Ascending aorta (tissue), 2 donors: ENCODE results near the gene MTCL3.

ENCODE experiments used
- DNase-seq, 2 donors: peaks; one replicate each; pipeline ENCODE4 v3.0.0-alpha.2; 2019; ENCODE audit warnings: low spot score in 2 of 2
- H3K27ac ChIP-seq, 2 donors: fragments of 200-600 bp; sonication (generic); one replicate each; pipeline ENCODE4 v1.5.1; 2016 to 2017; ENCODE audit warnings: mild to moderate bottlenecking in 1 of 2
- H3K27me3 ChIP-seq: fragments of 200-600 bp; sonication (generic); one replicate; pipeline ENCODE4 v1.5.1; 2017
- H3K36me3 ChIP-seq, 2 donors: fragments of 200-600 bp; sonication (generic); one replicate each; pipeline ENCODE4 v1.5.1; 2016
- H3K4me1 ChIP-seq, 2 donors: fragments of 200-600 bp; sonication (generic); one replicate each; pipeline ENCODE4 v1.5.1; 2016 to 2017; ENCODE audit warnings: mild to moderate bottlenecking in 1 of 2
- H3K4me3 ChIP-seq, 2 donors: fragments of 200-600 bp; sonication (generic); one replicate each; pipeline ENCODE4 v1.5.1; 2016 to 2017; ENCODE audit warnings: mild to moderate bottlenecking in 1 of 2
- H3K9me3 ChIP-seq, 2 donors: fragments of 200-600 bp; sonication (generic); one replicate each; pipeline ENCODE4 v1.5.1; 2016
- CTCF ChIP-seq, 3 experiments: fragments of 200-600 bp in 2 of 3; fragments of 450-650 bp in 1 of 3; sonication (generic) in 2 of 3; IDR thresholded peaks; one replicate each; pipeline ENCODE4 v1.5.1; 2016 to 2019; ENCODE audit warnings: antibody characterized with exemption in 3 of 3, mild to moderate bottlenecking in 1 of 3, moderate library complexity in 1 of 3
- intact Hi-C: fragments of 100-400 bp; cut with DNase I; formaldehyde crosslinking; loops from one replicate; pipeline ENCODE4 v1.15.1; 2023

The MTCL3 gene

GRCh38 chr6:127447780-127448179, 71.4 kb downstream of the MTCL3 start:
- no peak for TF ChIP-seq CTCF (IDR thresholded peaks at IDR 0.05)
- H3K27ac ChIP-seq, result no peak overlapping the region
- H3K9me3 ChIP-seq, result no peaks in the 10 kb centered on the region
- no peaks in the 10 kb centered on the region for H3K4me1 ChIP-seq
- no peak for DNase-seq
- intact Hi-C loops, result no loop called here
- H3K27me3 ChIP-seq, result no peaks in the 10 kb centered on the region
- H3K4me3 ChIP-seq, result no peak overlapping the region
- peaks cover 0 to 3% of the 10 kb centered on the region in 2 donors for H3K36me3 ChIP-seq

- Histone ChIP-seq H3K4me3 (no peak overlapping the region), H3K4me1 (no peaks in the 10 kb centered on the region), H3K27me3 (no peaks in the 10 kb centered on the region), H3K9me3 (no peaks in the 10 kb centered on the region), H3K36me3 (peaks cover 0 to 3% of the 10 kb centered on the region in 2 donors), H3K27ac (no peak overlapping the region)
- DNase-seq, result no peak
- intact Hi-C loops, result no loop called here
- no peak for TF ChIP-seq CTCF (IDR thresholded peaks at IDR 0.05)
Measured at GRCh38 chr6:127446356-127446755, 72.8 kb downstream of the MTCL3 start.

- DNase-seq, result no peak
- Histone ChIP-seq H3K4me3 (no peak overlapping the region), H3K27me3 (no peaks in the 10 kb centered on the region), H3K36me3 (no peaks in the 10 kb centered on the region), H3K9me3 (no peaks in the 10 kb centered on the region), H3K4me1 (no peaks in the 10 kb centered on the region), H3K27ac (no peak overlapping the region)
- intact Hi-C loops, result no loop called here
- no peak for TF ChIP-seq CTCF (IDR thresholded peaks at IDR 0.05)
Measured at GRCh38 chr6:127441881-127442280, 77.3 kb downstream of the MTCL3 start.

GRCh38 chr6:127439718-127440117, 79.4 kb downstream of the MTCL3 start:
- Histone ChIP-seq H3K27ac (no peak overlapping the region), H3K36me3 (no peaks in the 10 kb centered on the region), H3K27me3 (no peaks in the 10 kb centered on the region), H3K4me3 (no peak overlapping the region), H3K9me3 (no peaks in the 10 kb centered on the region), H3K4me1 (no peaks in the 10 kb centered on the region)
- intact Hi-C loops, result no loop called here
- no peak for TF ChIP-seq CTCF (IDR thresholded peaks at IDR 0.05)
- DNase-seq, result no peak

DNA sequence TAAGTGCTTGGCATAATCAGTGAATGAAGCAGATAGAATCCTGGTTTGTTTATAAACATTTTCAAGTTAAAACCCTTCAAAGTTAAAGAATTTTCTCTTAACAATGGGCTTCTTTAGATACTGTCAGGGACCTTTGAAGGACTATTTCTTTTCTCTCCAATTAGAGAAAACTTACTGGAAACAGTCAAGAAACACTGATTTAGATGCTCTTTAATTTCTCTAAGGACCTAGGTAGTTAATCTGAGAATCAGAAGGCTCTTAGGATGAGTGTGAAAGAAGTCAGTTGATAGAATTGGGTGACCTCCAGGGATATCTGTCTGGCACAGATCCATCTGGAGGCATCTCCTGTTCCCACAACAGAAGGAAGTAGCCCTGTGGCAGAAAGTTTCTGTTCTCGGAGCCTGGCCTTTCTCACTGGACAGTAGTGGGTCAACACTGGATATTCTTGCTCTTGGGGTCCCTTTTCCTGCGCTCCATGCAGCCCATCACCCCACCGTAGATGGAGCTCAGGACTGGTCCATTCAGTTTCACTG, 82.5 kb downstream of the MTCL3 start:
- no peak overlapping the region for H3K4me3 ChIP-seq

More for the DNA sequence above, 82.5 kb downstream of the MTCL3 start:
- no peak for DNase-seq
- Histone ChIP-seq H3K27me3 (no peaks in the 10 kb centered on the region), H3K4me1 (no peaks in the 10 kb centered on the region), H3K36me3 (no peaks in the 10 kb centered on the region), H3K27ac (no peak overlapping the region), H3K9me3 (no peaks in the 10 kb centered on the region)
- no peak for TF ChIP-seq CTCF (IDR thresholded peaks at IDR 0.05)
- intact Hi-C loops, result no loop called here
